GM18499 (cell line): ENCODE data around the gene BIRC3.
A peak's percentile ranks its signal among the peaks of the same experiment; 100 is the strongest.
"Not testable (repeated sequence)": the region's sequence is repeated elsewhere in the genome, so short reads cannot be mapped to it uniquely, and the experiment has no call there.

Source experiments
- ATAC-seq: cut with Tn5 transposase; IDR thresholded peaks from one replicate; pipeline ENCODE4 v1.9.1; 2021; ENCODE audit warnings: moderate number of reproducible peaks; ENCODE audit not compliant: insufficient read depth, unreplicated experiment

Gene BIRC3

DNA sequence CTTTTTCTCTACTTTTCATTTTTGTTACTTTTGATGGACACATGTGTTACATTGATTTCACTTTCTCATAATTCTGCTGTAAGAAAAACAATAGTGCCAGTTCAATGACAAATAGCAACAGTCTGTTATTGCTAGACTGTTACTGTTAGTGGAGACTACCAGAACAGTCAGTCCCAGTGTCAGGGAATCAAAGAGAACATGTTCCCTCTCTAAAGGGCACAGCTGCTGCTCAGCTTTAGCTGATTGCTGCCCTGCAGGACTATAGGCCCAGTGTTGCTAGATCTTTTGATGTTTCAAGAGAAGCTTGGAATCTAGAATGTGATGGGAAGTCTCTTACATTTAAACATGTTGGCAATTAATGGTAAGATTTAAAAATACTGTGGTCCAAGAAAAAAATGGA lies 3.4 kb downstream of the BIRC3 start:
- ATAC-seq = no peak

DNA sequence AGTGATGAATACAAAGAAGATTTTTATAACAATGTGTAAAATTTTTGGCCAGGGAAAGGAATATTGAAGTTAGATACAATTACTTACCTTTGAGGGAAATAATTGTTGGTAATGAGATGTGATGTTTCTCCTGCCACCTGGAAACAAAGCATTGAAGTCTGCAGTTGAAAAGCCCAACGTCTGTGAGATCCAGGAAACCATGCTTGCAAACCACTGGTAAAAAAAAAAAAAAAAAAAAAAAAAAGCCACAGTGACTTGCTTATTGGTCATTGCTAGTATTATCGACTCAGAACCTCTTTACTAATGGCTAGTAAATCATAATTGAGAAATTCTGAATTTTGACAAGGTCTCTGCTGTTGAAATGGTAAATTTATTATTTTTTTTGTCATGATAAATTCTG lies 5.3 kb downstream of the BIRC3 start:
- no peak for ATAC-seq

DNA sequence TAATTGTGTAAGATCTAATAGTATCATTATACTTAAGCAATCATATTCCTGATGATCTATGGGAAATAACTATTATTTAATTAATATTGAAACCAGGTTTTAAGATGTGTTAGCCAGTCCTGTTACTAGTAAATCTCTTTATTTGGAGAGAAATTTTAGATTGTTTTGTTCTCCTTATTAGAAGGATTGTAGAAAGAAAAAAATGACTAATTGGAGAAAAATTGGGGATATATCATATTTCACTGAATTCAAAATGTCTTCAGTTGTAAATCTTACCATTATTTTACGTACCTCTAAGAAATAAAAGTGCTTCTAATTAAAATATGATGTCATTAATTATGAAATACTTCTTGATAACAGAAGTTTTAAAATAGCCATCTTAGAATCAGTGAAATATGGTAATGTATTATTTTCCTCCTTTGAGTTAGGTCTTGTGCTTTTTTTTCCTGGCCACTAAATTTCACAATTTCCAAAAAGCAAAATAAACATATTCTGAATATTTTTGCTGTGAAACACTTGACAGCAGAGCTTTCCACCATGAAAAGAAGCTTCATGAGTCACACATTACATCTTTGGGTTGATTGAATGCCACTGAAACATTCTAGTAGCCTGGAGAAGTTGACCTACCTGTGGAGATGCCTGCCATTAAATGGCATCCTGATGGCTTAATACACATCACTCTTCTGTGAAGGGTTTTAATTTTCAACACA lies 6.4 kb downstream of the BIRC3 start:
- ATAC-seq = no peak

DNA sequence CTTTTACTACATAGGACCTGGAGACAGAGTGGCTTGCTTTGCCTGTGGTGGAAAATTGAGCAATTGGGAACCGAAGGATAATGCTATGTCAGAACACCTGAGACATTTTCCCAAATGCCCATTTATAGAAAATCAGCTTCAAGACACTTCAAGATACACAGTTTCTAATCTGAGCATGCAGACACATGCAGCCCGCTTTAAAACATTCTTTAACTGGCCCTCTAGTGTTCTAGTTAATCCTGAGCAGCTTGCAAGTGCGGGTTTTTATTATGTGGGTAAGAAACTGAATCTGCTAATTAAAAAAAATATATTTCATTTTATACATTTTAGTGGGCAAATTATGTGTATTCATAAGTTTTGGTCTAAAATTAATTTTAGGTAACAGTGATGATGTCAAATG lies 7.8 kb downstream of the BIRC3 start:
- ATAC-seq = no peak

DNA sequence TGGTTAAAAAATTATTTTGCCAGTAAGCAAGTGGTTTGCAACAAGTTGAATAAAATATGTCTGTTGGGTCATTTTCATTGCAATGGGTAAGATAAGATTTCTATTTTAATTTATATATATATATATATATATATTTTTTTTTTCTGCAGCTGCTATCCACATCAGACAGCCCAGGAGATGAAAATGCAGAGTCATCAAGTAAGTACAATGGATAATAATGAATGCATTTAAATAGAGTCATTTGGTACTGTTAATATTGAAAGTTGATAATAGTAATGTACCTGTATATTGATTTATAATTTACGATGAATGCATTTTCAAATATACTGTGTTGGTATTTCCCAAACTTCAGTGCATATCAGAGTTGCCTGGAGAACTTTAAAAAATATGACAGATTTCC lies 11.5 kb downstream of the BIRC3 start:
- no peak for ATAC-seq

DNA sequence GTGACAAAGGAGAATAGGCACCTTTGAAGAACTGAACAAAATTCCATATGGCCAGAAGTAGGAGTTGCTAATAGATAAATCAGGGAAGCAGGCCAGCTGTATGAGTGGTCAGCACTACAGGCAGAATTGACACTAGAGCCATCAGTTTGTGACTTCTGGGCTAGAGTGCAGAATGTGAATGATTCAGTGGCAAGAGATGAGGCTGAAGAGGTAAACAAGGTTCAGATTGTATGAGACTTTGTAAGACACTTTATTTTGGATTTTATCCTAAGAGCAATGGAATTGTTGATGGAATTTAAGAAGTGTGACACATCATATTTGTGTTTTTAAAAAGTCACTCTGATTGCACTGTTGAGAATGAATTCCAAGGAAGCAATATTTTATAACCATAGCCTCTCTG lies 12.9 kb downstream of the BIRC3 start:
- ATAC-seq = no peak

DNA sequence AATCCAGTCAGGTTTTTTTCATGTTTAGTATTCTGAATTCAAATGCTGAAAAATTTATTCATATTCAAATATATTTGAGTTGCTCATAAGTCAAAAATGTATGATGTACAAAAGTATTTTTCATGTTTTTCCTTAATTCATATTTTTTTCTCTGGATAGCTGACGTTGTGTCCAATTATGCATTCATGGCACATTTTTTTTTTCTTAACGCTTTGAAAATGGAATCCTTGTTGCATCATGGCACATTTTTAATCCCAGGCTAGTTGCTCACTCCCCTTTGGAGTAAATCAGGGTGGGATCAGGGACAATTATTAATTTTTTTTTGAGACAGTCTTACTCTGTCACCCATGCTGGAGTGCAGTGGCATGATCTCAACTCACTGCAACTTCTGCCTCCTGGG lies 14.1 kb downstream of the BIRC3 start:
- ATAC-seq = no peak

DNA sequence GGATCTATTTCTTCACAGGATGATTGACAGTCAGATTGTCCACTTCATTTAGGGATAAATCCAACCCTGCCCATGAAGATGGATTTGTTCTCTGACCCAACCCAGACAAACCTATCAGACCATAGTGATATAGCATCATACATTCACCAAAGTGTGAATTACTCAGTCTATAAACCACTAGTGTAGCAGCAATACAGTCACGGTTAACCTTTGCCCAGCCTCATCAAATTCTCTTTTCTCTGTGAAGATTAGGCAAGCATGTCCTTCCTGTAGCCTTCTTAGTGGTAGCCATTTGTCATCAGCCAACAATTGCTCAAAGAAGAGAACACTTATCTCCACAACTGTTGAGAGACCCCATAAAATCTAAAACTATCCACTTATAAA lies 15.3 kb downstream of the BIRC3 start:
- ATAC-seq = no peak

DNA sequence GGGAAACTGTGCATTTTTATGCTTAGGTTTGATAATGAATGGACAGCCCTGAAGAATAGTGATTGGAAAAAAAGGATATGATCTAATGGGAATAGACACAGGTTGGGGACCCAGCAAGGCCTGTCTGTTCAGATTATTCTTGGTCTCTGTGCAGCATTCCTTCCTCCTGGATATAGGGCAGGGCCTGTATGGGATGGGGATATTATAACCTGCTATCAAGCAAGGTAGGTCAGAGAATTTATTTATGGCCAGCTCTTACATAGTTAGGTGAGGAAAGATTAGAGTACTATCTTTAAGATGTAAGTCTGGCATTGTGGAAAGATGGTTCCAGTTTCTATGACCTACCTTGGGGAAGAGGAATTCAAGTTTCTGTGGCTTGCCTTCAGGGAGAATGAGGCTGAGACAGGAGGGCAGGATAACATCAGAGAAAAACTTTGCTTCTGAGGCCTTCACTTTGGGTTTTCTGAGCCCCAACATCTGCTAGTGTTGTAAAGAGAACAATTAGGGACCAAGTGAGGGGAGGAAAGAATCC lies 21.3 kb downstream of the BIRC3 start:
- ATAC-seq = no peak

DNA sequence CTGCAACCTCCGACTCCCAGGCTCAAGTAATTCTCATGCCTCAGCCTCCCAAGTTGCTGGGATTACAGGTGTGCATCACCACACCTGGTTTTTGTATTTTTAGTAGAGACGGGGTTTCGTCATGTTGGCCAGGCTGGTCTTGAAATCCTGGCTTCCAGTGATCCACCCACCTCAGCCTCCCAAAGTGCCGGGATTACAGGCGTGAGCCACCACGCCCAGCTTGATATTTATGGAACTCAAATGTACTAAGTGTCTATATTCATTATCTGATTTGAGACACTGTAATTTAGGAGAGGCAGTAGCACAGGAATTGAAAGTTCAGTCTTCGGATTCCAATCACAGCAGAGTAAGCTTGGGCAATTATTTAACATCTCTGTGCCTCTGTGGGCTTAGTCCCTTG lies 24.0 kb downstream of the BIRC3 start:
- ATAC-seq = not testable (repeated sequence)

DNA sequence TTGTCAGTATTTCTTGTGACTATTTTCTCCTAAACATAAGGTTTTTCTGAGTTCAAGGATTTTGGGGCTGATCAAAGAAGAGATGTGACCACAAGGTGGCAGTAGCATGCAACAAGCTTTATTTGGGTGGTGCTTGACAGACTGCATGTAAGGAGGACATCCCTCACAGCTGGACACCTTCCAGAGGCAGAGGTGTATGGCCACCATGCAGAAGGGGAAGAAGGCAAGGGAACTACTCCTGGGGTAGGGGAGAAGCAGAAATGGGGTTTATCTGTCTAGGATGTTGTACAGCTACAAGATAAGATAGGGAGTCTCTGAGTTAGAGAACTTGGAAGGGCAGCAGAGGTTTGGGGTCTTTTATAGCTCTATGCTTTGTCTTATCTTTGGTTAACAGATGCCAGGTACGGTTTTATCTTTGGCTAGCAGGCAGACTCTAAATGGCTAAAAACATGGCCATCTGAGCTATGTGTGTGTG lies 24.6 kb downstream of the BIRC3 start:
- no peak for ATAC-seq

DNA sequence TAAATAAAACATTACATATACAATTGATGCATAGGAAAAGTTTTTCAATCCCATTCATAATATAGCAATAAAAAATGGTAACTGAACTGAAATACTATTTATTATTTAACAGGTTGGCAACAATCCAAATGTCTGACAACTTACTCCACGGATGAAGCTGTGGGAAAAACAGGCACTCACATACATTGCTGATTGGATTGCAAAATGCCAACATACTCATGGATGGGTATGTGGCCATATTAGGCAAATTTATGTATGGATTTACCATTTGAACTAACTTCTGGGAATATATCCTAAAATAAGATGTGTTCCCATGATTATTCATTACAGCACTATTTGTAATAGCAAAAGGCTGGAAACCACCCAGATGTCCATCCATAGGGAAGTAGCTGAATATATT lies 26.5 kb downstream of the BIRC3 start:
- no peak for ATAC-seq

DNA sequence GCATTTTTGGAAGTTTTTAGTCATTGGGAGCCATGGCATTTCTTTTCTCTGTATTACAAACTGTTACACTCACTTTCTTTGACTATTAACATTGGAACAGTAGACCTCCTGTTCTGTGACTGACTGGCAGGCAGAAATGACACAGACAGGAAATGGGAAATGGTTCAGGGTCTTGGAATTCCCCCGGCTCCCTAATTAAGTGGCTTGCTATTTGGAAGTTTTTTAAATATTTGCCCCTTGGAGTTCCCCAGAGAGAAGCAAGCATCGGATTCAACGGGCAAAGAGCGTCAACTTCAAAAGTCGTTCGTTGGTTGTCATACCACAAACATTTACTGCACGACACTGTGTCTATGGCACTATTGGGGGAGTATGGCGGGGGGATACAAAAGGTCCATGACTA lies 28.6 kb downstream of the BIRC3 start:
- no peak for ATAC-seq

DNA sequence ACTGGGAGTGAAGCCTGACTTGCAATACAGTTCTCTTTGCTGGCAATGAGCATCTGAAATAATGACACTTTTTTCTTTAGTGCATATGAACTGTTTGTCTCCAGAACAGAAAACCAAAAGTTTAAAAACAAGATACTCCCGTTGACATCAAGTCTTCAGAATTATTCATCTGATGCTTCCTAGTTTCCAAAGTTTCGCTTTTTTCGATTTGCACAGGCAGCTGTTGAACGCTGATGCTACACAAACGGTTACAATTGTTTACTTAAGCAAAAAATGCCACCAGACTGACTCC lies 29.1 kb downstream of the BIRC3 start:
- ATAC-seq = no peak

DNA sequence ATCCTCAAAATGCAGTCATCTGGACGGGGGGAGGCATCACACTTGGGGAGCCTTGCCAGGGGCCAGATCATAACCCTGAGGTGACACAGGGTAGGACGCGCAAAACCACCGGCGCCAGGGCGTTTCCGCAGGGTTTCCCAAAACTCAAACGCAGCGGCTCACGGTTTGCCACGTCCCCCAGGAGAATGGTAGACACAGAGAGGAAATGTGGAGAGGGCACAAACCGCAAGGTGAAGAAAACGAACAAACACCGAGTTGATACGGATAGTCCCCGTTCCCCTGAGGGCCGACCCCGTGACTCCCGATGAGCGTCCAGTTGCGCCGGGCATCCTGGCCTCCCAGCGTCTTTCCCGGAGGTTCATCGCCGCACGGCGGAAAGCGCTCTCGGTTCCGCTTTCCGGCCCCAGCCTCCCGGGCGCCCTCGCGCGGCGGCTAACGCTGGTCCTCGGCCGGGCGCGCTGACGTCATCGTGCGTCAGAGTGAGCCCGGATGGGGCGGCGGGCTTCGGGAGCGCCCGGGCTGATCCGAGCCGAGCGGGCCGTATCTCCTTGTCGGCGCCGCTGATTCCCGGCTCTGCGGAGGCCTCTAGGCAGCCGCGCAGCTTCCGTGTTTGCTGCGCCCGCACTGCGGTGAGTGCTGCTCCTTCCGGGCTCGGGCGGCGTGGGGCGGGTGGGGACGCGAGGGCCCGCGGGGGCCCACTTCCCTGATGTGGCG lies 29.6 kb downstream of the BIRC3 start, which contains the start of gene BIRC2:
Gene BIRC2 (plus strand): TSS at position 467 of the 714 bp plus-strand sequence. CDS start 2,641 bp downstream, outside the sequence.
- peak; percentile 56 for ATAC-seq

DNA sequence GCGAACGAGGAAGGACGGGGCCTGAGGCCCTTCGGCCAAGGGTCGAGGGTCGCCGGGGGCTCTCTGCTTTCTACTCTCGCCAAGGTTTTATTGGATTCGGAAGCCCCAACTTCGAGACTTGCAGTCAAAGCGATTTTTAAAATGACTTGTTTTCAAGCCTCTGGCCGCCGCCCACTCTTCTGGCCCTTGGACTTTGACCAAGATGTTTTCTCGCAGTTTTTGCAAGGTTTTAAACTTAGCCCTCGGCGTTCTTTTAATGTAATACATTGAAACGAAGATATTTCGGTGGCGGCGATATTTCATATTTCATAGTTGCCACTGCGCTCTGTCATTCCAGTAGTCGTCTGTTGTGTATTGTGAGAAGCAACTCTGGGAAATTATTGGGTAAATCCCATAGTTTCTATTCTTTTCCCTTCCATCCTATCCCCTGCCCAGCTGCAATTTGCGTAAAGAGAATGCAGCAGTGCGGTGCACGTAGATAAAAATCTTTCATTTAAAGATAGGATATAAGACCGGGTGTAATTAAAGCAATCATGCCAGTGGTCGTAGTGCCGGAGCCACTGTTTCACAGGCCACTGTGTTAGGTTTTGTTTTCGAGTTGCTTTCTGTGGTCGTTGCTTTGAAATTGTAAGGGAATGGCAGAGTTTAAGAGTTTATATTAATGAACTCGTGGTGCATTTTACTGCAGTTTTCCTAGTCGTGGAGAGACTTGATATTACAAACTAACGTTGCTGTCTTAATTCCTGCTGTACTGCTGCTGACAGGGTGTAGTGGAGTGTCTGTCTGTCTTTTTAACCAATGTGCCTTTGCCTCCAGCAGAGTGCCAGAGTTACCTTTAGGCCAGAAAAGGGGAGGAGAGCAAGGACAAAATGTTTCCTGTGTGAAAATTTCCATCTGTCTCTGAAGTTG lies 30.4 kb downstream of the BIRC3 start:
- ATAC-seq = peak; percentile 11

DNA sequence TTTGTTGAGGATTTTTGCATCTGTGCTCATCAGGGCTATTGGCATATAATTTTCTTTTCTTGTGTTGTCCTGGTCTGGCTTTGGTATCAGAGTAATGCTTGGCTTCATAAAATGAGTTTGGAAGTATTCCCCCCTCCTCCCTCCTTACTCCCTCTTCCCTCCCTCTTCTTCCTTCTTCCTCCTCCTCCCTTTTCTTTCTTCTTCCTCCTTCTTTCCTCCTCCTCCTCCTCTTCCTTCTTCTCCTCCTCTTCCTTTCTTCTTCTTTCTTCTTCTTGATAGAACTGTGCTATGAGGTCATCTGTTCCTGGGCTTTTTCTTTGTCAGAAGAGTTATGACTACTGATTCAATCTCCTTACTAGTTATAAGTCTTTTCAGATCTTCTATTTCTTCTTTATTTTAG lies 39.8 kb downstream of the BIRC3 start:
- ATAC-seq = no peak

DNA sequence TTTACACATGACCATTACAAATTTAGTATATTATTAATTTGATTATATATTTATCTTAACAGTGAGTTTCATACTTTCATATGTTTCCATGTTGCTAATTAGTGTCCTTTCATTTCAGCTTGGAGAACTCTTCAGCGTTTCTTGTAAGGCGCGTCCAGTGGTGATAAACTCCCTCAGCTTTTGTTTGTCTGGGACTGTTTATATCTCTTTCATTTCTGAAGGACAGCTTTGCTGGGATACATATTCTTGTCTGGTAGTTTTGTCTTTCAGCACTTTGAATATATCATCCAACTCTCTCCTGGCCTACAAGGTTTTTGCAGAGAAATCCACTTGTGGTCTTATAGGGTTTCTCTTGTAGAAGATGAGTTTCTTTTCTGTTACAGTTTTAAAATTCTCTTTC lies 42.1 kb downstream of the BIRC3 start:
- no peak for ATAC-seq

DNA sequence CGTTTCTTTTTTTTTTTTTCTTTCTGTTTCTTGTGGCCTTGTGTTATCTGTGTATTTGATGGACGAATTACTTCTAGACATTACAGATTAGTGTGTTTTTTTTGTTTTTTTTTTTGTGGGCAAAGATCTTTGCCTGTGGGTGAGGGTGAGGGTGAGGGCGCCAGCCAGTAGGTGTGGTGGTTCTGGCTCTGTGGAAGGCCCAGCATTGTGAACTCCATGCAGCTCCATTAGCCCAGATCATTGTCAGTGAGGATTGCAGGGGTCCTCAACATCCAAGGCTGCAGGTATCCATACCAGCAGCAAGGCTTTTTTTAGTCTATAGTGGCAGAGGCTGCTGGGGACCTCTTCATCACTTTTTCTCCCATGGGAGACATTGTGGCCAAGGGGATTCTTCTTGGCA lies 43.4 kb downstream of the BIRC3 start:
- no peak for ATAC-seq

DNA sequence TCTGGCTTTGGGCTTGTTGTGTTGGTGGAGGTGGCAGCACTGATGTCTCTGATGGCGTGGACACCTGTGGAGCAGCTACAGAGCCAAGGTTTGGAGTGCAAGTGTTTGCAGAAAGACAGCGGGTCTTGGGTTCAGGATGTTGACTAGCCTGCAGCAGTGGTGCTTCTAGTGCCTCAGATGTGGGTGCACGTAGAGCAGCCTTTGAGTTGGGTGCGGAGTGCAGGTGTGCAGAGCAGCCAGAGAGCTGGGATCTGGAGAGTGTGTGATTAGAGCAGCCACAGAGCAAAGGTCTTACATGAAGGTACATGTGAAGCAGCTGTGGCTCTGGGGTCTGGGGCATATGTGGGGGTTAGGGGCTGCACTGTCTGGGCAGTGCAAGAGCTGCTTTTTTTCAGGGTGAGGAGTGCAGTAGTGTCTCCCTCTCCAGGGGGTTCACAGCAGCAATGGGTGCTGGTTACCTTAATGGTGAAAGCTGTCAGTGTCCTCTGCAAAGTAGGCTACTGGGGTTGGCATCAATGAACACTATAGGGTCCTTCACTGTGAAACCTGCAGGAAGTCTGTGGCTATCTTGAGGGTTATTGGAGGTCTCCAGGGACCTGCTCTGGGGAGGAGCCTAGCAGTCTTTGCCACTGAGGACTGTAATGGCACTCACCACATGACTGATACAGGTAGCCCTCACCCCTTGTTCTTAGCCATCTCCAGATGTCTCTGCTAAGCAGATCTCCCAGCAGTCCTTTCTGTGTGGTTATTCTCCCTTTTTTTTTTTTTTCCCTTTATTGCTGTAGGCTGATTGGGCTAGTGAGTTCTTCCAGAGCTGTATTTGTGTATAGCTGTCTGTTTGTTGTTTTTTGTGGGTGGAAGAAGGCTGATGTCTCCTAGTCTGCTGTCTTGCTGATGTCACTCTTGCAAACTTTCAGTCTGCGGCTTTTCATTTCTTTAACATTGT lies 44.1 kb downstream of the BIRC3 start:
- no peak for ATAC-seq
